NCI-H1092 (cell line): ENCODE results near the gene C16orf96.
"Not testable (repeated sequence)": the region's sequence is repeated elsewhere in the genome, so short reads cannot be mapped to it uniquely, and the experiment has no call there.

Experiments
- DNase-seq: peaks from one replicate; lab custom pipeline; 2025; lab: John Stamatoyannopoulos, UW

C16orf96 gene

GRCh38 chr16:4566144-4566543 is 10.0 kb downstream of the C16orf96 start:
- no peak for DNase-seq

DNA sequence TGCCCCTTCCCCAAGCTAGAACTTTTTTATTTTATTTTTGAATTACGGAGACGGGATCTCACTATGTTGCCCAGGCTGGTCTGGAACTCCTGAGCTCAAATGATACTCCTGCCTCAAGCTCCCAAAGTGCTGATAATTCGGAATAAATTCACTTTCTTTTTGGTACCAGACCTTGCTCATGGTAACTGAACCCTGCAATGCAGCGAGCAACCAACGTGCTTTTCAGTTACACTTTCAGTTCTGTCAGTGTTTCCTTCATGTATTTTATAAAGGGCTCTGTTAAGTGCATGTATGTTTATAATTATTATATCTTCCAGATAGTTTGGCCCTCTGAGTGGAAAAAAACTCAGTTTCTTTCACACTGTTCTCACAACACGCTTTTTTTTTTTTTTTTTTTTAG is 13.9 kb downstream of the C16orf96 start:
- DNase-seq: no peak

GRCh38 chr16:4570688-4571321 is 14.7 kb downstream of the C16orf96 start:
- DNase-seq: no peak

DNA sequence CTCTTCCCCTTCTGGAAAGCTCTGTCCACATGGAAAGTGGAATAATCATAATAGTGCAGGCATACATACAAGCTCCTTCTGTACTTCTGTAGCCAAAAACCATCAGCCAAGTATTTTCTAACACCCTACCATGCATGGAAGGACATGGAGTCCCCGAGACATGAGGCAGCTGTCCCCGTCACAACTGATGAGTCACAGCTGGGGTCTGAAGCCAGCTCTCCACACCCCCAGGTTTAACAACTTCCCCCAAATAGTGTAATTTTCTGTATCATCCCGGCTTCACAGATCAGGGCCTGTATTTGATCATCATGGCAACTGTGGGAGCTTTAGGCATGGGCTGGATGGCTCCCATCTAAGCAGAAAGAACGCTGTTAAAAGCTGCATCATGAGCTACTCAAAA is 16.6 kb downstream of the C16orf96 start:
- DNase-seq: no peak

DNA sequence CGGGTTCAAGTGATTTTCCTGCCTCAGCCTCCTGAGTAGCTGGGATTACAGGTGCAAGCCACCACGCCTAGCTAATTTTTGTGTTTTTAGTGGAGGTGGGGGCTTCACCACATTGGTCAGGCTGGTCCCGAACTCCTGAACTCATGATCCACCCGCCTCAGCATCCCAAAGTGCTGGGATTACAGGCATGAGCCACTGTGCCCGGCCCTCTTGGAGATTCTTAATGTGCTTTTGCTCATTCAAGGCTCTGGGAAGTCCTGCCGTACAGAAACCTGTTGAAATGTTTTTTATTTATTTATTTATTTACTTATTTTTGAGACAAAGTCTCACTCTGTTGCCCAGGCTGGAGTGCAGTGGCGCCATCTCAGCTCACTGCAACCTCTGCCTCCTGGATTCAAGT is 17.8 kb downstream of the C16orf96 start:
- DNase-seq: not testable (repeated sequence)

GRCh38 chr16:4574919-4575705 is 19.0 kb downstream of the C16orf96 start:
- no peak for DNase-seq

- DNase-seq: no peak
Measured at GRCh38 chr16:4576008-4576407, 19.9 kb downstream of the C16orf96 start.

GRCh38 chr16:4578961-4579530 is 22.9 kb downstream of the C16orf96 start:
- DNase-seq: no peak

DNA sequence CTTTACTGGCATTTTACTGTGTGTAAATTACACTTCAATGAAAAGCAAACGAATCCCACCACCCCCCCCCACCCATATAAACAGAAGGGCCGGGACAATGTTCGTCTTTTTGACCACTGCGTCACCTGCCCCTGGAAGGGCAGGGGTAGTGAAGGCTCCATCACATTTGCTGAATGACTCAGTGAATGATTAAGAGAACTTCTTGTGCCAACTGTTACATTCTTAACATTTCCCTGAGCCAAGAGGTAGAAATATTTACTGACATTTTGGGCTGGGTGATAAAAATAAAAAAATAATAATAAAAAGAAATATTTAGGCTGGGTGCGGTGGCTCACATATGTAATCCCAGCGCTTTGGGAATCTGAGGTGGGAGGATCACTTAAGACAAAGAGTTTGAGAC is 24.1 kb downstream of the C16orf96 start:
- no peak for DNase-seq

- no peak for DNase-seq
Measured at GRCh38 chr16:4583906-4584305, 27.8 kb downstream of the C16orf96 start.

GRCh38 chr16:4586291-4586690 is 30.2 kb downstream of the C16orf96 start:
- DNase-seq: no peak

GRCh38 chr16:4588386-4588785 is 32.2 kb downstream of the C16orf96 start:
- no peak for DNase-seq

GRCh38 chr16:4588961-4589360 is 32.8 kb downstream of the C16orf96 start:
- no peak for DNase-seq

DNA sequence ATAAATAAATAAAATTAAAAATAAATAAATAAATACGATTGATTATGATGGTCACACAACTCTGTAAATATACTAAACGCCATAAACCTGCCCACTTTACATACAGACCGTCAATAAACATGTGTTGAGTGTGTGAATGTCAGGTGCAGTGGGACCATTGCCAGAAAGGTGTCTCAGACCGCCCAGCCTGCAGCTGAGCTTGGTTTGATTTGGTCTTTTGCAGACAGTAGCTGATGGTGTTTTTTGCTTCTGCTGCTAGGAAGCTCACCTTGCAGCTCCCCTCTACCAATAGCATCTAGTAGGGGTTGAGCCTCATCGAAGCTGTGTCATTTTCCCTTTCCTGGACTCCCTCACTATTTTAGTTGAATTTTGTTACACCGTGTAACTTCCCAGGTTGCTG is 35.1 kb downstream of the C16orf96 start:
- DNase-seq: no peak

DNA sequence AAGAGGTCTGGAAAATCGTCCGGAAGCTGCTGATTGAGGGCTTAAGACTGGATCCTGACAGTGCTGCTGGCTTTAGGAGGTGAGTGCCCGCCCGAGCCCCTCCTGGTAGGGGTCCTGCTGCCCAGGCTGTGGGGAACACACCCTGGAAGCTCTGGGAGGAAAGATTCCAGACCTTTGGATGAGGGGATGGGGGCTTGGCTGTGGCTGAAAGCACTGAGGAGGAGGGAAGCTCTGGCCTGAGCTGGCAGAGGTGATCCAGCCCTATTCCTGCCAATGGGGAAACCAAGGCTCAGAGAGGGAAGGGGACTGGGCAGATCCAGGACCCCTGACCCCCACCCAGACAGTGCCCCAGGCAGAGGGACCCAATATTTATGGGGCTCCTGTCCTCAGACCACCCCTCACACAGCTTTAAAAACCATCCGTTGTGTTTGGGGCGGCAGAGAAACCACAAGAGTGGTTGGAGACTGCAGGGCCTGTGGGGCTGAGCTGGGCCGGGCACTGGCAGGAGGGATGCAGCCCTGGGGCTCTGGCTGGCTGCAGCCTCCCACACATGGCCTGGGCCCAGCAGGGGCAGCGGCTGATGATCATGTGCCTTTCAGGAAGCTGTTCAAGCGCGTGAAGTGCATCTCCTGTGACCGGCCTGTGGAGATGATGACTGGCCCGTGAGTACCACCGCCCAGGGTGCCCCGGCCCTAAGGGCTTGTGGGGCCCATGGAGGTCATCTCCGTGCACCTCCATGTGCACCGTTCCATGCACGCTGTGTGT is 35.7 kb downstream of the C16orf96 start:
- no peak for DNase-seq

GRCh38 chr16:4593086-4593485 is 36.9 kb downstream of the C16orf96 start:
- peak; percentile 78 for DNase-seq

DNA sequence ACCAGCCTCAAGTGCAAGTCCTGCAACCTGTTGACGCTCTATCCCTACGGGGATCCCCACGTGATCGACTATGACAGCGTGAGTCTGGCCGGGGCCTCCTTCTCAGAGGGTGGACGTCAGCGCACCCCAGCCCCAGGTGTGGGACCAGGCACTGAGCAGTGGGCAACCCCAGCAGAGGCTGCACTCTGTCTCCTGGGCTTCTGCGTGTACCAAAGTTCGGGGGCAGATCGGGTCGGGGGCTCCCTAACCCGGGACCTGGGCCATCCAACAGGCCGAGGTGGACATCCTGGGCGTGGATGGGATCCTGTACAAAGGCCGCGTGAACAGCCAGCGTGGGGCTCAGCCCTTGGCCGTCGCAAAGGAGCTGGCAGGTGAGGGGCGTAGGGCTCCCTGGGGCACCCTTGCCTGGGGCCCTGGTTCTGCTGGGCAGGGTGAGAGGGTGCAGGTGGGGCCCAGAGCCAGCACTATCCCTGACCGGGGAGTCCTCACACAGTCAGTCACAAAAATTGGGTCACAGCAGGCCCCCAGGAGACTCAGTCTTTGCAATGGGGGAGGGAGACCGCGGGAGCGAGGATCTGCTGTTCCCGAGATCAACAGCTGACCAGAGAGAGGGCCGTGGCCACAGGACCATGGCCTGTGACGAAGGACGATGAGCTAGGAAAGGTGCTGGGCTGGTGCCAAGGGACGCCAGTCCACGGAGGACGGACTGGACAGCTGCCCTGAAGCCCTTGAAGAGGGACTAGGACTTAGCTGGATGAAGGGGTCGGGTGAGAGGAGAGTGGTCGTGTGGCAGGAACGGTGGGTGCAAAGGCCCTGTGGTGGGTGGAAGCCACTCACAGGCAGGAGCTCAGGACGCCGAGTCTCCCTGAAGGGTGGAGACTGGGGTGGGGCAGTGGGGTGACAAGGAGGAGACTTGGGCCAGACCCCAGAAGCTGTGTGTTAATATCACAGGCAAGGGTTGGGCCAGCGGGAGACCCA is 38.6 kb downstream of the C16orf96 start:
- DNase-seq: no peak

DNA sequence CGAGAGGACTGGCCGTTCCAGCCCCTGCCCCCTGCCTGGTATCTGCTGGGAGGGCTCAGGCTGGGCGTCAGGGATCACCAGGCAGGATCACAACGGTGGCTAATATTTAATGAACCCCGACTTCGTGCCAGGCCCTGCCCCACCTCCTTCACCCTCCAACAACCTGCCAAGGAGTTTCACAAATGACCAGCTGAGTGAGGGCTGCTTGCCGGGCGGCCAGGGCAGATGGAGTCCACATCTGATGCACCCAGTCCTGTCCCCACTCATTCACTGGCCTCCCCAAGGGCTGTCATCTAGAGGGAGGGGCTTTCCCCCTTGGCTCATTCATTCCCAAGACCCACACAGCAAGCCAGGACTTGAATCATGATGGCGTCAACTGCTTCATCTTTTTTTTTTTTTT is 41.0 kb downstream of the C16orf96 start:
- DNase-seq: no peak

DNA sequence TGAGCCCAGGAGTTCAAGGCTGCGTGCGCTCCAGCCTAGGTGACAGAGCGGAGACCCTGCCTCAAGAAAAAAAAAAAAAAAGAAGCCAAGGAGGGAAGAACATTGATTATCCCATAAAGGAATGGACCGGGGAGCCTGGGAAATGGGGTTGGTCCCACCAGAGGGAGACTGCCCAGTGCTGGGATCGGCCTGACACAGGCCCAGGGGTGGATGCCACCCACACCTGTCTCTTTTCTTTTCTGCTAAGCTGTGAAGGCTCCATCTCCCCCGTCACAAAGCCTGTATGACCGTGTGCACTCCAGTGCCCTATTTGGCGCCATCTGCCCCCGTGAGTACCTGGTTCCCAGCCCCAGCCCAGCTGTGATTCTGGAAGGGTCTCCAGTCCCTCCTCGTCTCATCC is 42.9 kb downstream of the C16orf96 start:
- no peak for DNase-seq

- no peak for DNase-seq
Measured at GRCh38 chr16:4599545-4599944, 43.4 kb downstream of the C16orf96 start.
